WTC11 (cell line): ENCODE results near the gene MAP3K6. TPM values are rescaled to one million over a fixed set of nuclear protein-coding genes. Genes with fewer than 3 reads are reported as not detected.
A peak's percentile ranks its signal among the peaks of the same experiment; 100 is the strongest.

Experiments
- ATAC-seq: fragments of 200-7000 bp; cut with Tn5 transposase; 2 replicates; pipeline ENCODE4 v1.10.0; 2021; ENCODE audit warnings: mild to moderate bottlenecking, moderate library complexity
- CTCF ChIA-PET: fragments of 300-600 bp; sonication (Branson Sonifier 250); formaldehyde crosslinking; loops from one replicate; lab custom pipeline; 2021; ENCODE audit warnings: antibody characterized with exemption; lab: Charles Lee
- POLR2A ChIA-PET: fragments of 350-600 bp; sonication (Branson Sonifier 250); formaldehyde crosslinking; loops from one replicate; lab custom pipeline; 2021; ENCODE audit warnings: antibody characterized with exemption; lab: Charles Lee
- DNase-seq: peaks from one replicate; pipeline ENCODE4 v3.0.0; 2021; ENCODE audit warnings: low spot score
- H3K27ac Mint-ChIP-seq: 2 replicates; pipeline ENCODE4 v1.8.0; 2021; ENCODE audit warnings: mixed read lengths
- H3K27me3 Mint-ChIP-seq: 2 replicates; pipeline ENCODE4 v1.8.0; 2021; ENCODE audit warnings: low read depth, mild to moderate bottlenecking, moderate library complexity, mixed read lengths
- H3K36me3 Mint-ChIP-seq: 2 replicates; pipeline ENCODE4 v1.8.0; 2021; ENCODE audit warnings: mixed read lengths
- H3K4me1 Mint-ChIP-seq: 2 replicates; pipeline ENCODE4 v1.8.0; 2022; ENCODE audit warnings: mixed read lengths
- H3K4me3 Mint-ChIP-seq: 2 replicates; pipeline ENCODE4 v1.8.0; 2021; ENCODE audit warnings: mild to moderate bottlenecking, moderate library complexity, mixed read lengths
- H3K9me3 Mint-ChIP-seq: 2 replicates; pipeline ENCODE4 v1.8.0; 2021; ENCODE audit warnings: mixed read lengths
- AFF4 ChIP-seq: sonication (generic); formaldehyde crosslinking; IDR thresholded peaks from 2 replicates; pipeline ENCODE4 v1.8.1; 2023; ENCODE audit warnings: mild to moderate bottlenecking, missing genetic modification reagents, borderline replicate concordance
- CREB1 ChIP-seq: sonication (generic); formaldehyde crosslinking; IDR thresholded peaks from 2 replicates; pipeline ENCODE4 v1.8.0; 2023; ENCODE audit warnings: mild to moderate bottlenecking, missing genetic modification reagents
- ETV6 ChIP-seq: sonication (generic); formaldehyde crosslinking; IDR thresholded peaks from 2 replicates; pipeline ENCODE4 v1.8.1; 2022; ENCODE audit warnings: mild to moderate bottlenecking, missing genetic modification reagents
- FOXK1 ChIP-seq: sonication (generic); formaldehyde crosslinking; IDR thresholded peaks from 2 replicates; pipeline ENCODE4 v1.8.0; 2022; ENCODE audit warnings: mild to moderate bottlenecking, moderate library complexity, missing genetic modification reagents
- FOXP1 ChIP-seq: sonication (generic); formaldehyde crosslinking; IDR thresholded peaks from 2 replicates; pipeline ENCODE4 v1.8.0; 2022; ENCODE audit warnings: missing genetic modification reagents, mild to moderate bottlenecking, moderate library complexity, borderline replicate concordance
- GABPB1 ChIP-seq: sonication (generic); formaldehyde crosslinking; IDR thresholded peaks from 2 replicates; pipeline ENCODE4 v1.8.1; 2023; ENCODE audit warnings: mild to moderate bottlenecking, missing genetic modification reagents
- GTF2I ChIP-seq: fragments of 250-450 bp; sonication (Bioruptor Pico); conservative IDR thresholded peaks from 2 replicates; pipeline ENCODE4 v1.4.0; 2021; ENCODE audit warnings: mild to moderate bottlenecking
- HMGA2 ChIP-seq: fragments of 250-450 bp; sonication (Bioruptor Pico); IDR thresholded peaks from 2 replicates; pipeline ENCODE4 v1.4.0; 2021; ENCODE audit warnings: mild to moderate bottlenecking, moderate library complexity
- KAT7 ChIP-seq: sonication (generic); formaldehyde crosslinking; IDR thresholded peaks from 2 replicates; pipeline ENCODE4 v1.8.1; 2023; ENCODE audit warnings: missing genetic modification reagents, mild to moderate bottlenecking, borderline replicate concordance
- MXD4 ChIP-seq: fragments of 250-450 bp; sonication (Bioruptor Pico); IDR thresholded peaks from 2 replicates; pipeline ENCODE4 v1.8.0; 2021; ENCODE audit warnings: mild to moderate bottlenecking, moderate library complexity, borderline replicate concordance
- NFATC4 ChIP-seq: fragments of 250-450 bp; sonication (Bioruptor Pico); IDR thresholded peaks from 2 replicates; pipeline ENCODE4 v1.9.0; 2021; ENCODE audit warnings: mild to moderate bottlenecking
- NR2C2 ChIP-seq: sonication (generic); formaldehyde crosslinking; IDR thresholded peaks from 2 replicates; pipeline ENCODE4 v1.8.0; 2022; ENCODE audit warnings: mild to moderate bottlenecking, missing genetic modification reagents
- PRDM15 ChIP-seq: sonication (generic); formaldehyde crosslinking; IDR thresholded peaks from 2 replicates; pipeline ENCODE4 v1.8.0; 2022; ENCODE audit warnings: missing genetic modification reagents
- PREB ChIP-seq: sonication (generic); formaldehyde crosslinking; IDR thresholded peaks from 2 replicates; pipeline ENCODE4 v1.8.1; 2022; ENCODE audit warnings: mild to moderate bottlenecking, missing genetic modification reagents, moderate library complexity, borderline replicate concordance
- USF2 ChIP-seq: sonication (generic); formaldehyde crosslinking; IDR thresholded peaks from 2 replicates; pipeline ENCODE4 v1.8.1; 2023; ENCODE audit warnings: mild to moderate bottlenecking, missing genetic modification reagents, moderate library complexity
- ZMAT4 ChIP-seq: fragments of 250-450 bp; sonication (Bioruptor Pico); IDR thresholded peaks from 2 replicates; pipeline ENCODE4 v1.9.0; 2021; ENCODE audit warnings: mild to moderate bottlenecking
- ZNF423 ChIP-seq: fragments of 250-450 bp; sonication (Bioruptor Pico); IDR thresholded peaks from 2 replicates; pipeline ENCODE4 v2.1.2; 2022; ENCODE audit warnings: mild to moderate bottlenecking, moderate library complexity
- total RNA-seq: library from RNA; stranded (reverse); gene quantifications from 3 replicates; pipeline ENCODE4 v1.2.3, GENCODE V29; 2021

Gene MAP3K6
- total RNA-seq, 1 experiment from 2014 or later = 15.0 TPM

GRCh38 chr1:27356619-27357280 lies 10.0 kb downstream of the MAP3K6 start:
- CTCF ChIA-PET = interaction anchor here (0.6 to 11.0 kb wide), 48 partner anchors 8 to 402 kb away, joined by 3 to 258 read pairs (median 5); partner anchors contain the start of genes CD164L2, FCN3, GPR3 and MAP3K6
- no peaks in the 10 kb centered on the region for H3K36me3 Mint-ChIP-seq
- no peak overlapping the region for H3K27ac Mint-ChIP-seq
- peak; percentile 27 for ATAC-seq
- POLR2A ChIA-PET = interaction anchor here (0.7 to 1.2 kb wide), 2 partner anchors 9 to 12 kb away, joined by 3 to 6 read pairs; no protein-coding TSS in a partner anchor
- H3K27me3 Mint-ChIP-seq = peaks cover 42% of the 10 kb centered on the region
- peaks cover 22% of the 10 kb centered on the region for H3K4me1 Mint-ChIP-seq
- no peaks in the 10 kb centered on the region for H3K9me3 Mint-ChIP-seq
- no peak overlapping the region; the same call in 1 of the 2 replicates for H3K4me3 Mint-ChIP-seq
- TF ChIP-seq AFF4 (no peak), NR2C2 (CRISPR knock-in tag) (no peak), NFATC4 (CRISPR knock-in tag) (no peak), MXD4 (CRISPR knock-in tag) (no peak), USF2 (CRISPR knock-in tag) (no peak), PREB (no peak)
- peak; percentile 64 for DNase-seq

- TF ChIP-seq GTF2I (CRISPR knock-in tag) (no peak), PRDM15 (CRISPR knock-in tag) (peak; percentile 83)
- Mint-ChIP-seq H3K4me1 (peaks cover 25% of the 10 kb centered on the region), H3K36me3 (no peaks in the 10 kb centered on the region), H3K27me3 (peaks cover 37% of the 10 kb centered on the region), H3K4me3 (no peak overlapping the region), H3K9me3 (no peaks in the 10 kb centered on the region), H3K27ac (no peak overlapping the region)
- ATAC-seq = no peak
- ChIA-PET CTCF (interaction anchor here (0.6 to 11.0 kb wide), 16 partner anchors 10 to 402 kb away, joined by 3 to 258 read pairs (median 24); partner anchors contain the start of genes CD164L2, GPR3, MAP3K6 and SYTL1), POLR2A (no interaction called here)
- no peak for DNase-seq
Measured at GRCh38 chr1:27356277-27356618, 10.5 kb downstream of the MAP3K6 start.

- Mint-ChIP-seq H3K27me3 (peaks cover 32% of the 10 kb centered on the region), H3K9me3 (no peaks in the 10 kb centered on the region), H3K36me3 (no peaks in the 10 kb centered on the region), H3K4me3 (no peak overlapping the region), H3K4me1 (peaks cover 25% of the 10 kb centered on the region), H3K27ac (no peak overlapping the region)
- ATAC-seq (no peak), DNase-seq (no peak)
- ChIA-PET CTCF (interaction anchor here (0.6 to 11.0 kb wide), 8 partner anchors 13 to 201 kb away, joined by 3 to 258 read pairs (median 18); partner anchors contain the start of genes MAP3K6 and SYTL1), POLR2A (no interaction called here)
- TF ChIP-seq KAT7 (no peak), HMGA2 (CRISPR knock-in tag) (no peak), FOXK1 (no peak), ZNF423 (CRISPR knock-in tag) (no peak), MXD4 (CRISPR knock-in tag) (no peak), USF2 (CRISPR knock-in tag) (no peak), ETV6 (CRISPR knock-in tag) (no peak), FOXP1 (CRISPR knock-in tag) (no peak), GABPB1 (CRISPR knock-in tag) (no peak), ZMAT4 (CRISPR knock-in tag) (no peak), CREB1 (no peak), NFATC4 (CRISPR knock-in tag) (no peak)
Measured at GRCh38 chr1:27355683-27356082, 11.1 kb downstream of the MAP3K6 start.
